ENCODE measurements around the gene PFKM.

GRCh38 chr12:48132826-48133225, 13.7 kb downstream of the PFKM start:
- TF ChIP-seq SIN3A (IDR thresholded peaks at IDR 0.05; ENCODE audit: borderline replicate concordance, insufficient read depth, low read length) (no peak), POLR2AphosphoS5 (IDR thresholded peaks at IDR 0.05; ENCODE audit: low read depth, low read length) (no peak)

Measured in PFSK-1 (cell line).